HCT116 (cell line): Measurements from ENCODE around the gene BIRC6. TPM values are rescaled to one million over a fixed set of nuclear protein-coding genes. Genes with fewer than 3 reads are reported as not detected.

Source experiments
- ATAC-seq: fragments of 200-7000 bp; cut with Tn5 transposase; 2 replicates; pipeline ENCODE4 v1.9.1; 2020; ENCODE audit warnings: mild to moderate bottlenecking, moderate library complexity
- BruUV-seq: library from RNA; stranded (reverse); fragments of 400-500 nt; replicated peaks from 2 replicates; lab custom pipeline; 2021; lab: Mats Ljungman, UMichigan
- CTCF ChIA-PET: fragments of 300-600 bp; sonication (Branson Sonifier 250); formaldehyde crosslinking; loops from one replicate; lab custom pipeline; 2021; ENCODE audit warnings: antibody characterized with exemption; lab: Charles Lee
- POLR2A ChIA-PET: fragments of 300-600, 350-600 bp; sonication (Branson Sonifier 250); formaldehyde crosslinking; loops from one replicate; lab custom pipeline; 2021; ENCODE audit warnings: antibody characterized with exemption; lab: Charles Lee
- RAD21 ChIA-PET, 2 experiments: fragments of 300-600 bp; sonication (Branson Sonifier 250); formaldehyde crosslinking; loops; one replicate each; lab custom pipeline; 2023; ENCODE audit warnings: low total read pairs in 2 of 2; ENCODE audit not compliant: uncharacterized antibody in 2 of 2, unreplicated experiment in 2 of 2, low non-redundant PET in 1 of 2; lab: Charles Lee
- DNase-seq: peaks from one replicate; pipeline ENCODE4 v3.0.0-alpha.2; 2010; ENCODE audit warnings: low read depth, low spot score
- H2AFZ ChIP-seq: fragments of 200-600 bp; shearing (Covaris generic), sonication (generic); 2 replicates; pipeline ENCODE4 v1.6.1; 2017; ENCODE audit warnings: low read depth, mixed run types, mixed read lengths, antibody characterized with exemption, low read length; ENCODE audit not compliant: poor library complexity, severe bottlenecking
- H3K27ac ChIP-seq: 2 replicates; pipeline ENCODE4 v1.5.1; 2012; ENCODE audit warnings: low read depth, low read length
- H3K27me3 ChIP-seq: fragments of 200-600 bp; sonication (generic); 2 replicates; pipeline ENCODE4 v1.6.1; 2016; ENCODE audit warnings: mixed run types, low read length, mixed read lengths; ENCODE audit not compliant: insufficient read depth
- H3K36me3 ChIP-seq, 2 experiments: fragments of 200-500 bp in 1 of 2; fragments of 200-600 bp in 1 of 2; sonication (Bioruptor generic) in 1 of 2; sonication (generic) in 1 of 2; 2 replicates each; pipeline versions ENCODE4 v1.5.1 to v1.6.1; 2014 to 2016; ENCODE audit warnings: low read length in 2 of 2, inconsistent platforms in 1 of 2, mixed read lengths in 1 of 2, mixed run types in 1 of 2; ENCODE audit not compliant: insufficient read depth in 2 of 2, control insufficient read depth in 1 of 2
- H3K4me1 ChIP-seq, 2 experiments: fragments of 200-600 bp in 1 of 2; sonication (generic) in 1 of 2; 2 replicates each; pipeline versions ENCODE4 v1.5.1 to v1.6.1; 2012 to 2017; ENCODE audit warnings: low read length in 2 of 2, inconsistent platforms in 1 of 2, mild to moderate bottlenecking in 1 of 2, mixed read lengths in 1 of 2, mixed run types in 1 of 2, moderate library complexity in 1 of 2; ENCODE audit not compliant: insufficient read depth in 2 of 2, control insufficient read depth in 1 of 2
- H3K4me2 ChIP-seq: fragments of 200-600 bp; sonication (generic); 2 replicates; pipeline ENCODE4 v1.6.1; 2017; ENCODE audit warnings: mixed run types, low read length, mixed read lengths
- H3K4me3 ChIP-seq, 2 experiments: fragments of 200-600 bp in 1 of 2; sonication (generic) in 1 of 2; replicated peaks in 1 of 2; 2 replicates each; pipeline ENCODE4 v1.5.1; 2011 to 2016; ENCODE audit warnings: low read length in 2 of 2, control low read depth in 1 of 2, low read depth in 1 of 2, mild to moderate bottlenecking in 1 of 2, mixed read lengths in 1 of 2, mixed run types in 1 of 2
- H3K79me2 ChIP-seq: fragments of 200-600 bp; sonication (generic); 2 replicates; pipeline ENCODE4 v1.6.1; 2017; ENCODE audit warnings: mild to moderate bottlenecking, mixed run types, low read length, moderate library complexity, mixed read lengths; ENCODE audit not compliant: insufficient read depth
- H3K9ac ChIP-seq: fragments of 200-600 bp; sonication (generic); 2 replicates; pipeline ENCODE4 v1.6.1; 2016; ENCODE audit warnings: low read length, mixed read lengths
- H3K9me2 ChIP-seq: fragments of 200-600 bp; sonication (generic), shearing (Covaris generic); 2 replicates; pipeline ENCODE4 v1.6.1; 2017; ENCODE audit warnings: mixed run types, mild to moderate bottlenecking, moderate library complexity; ENCODE audit not compliant: insufficient read depth
- H3K9me3 ChIP-seq, 2 experiments: fragments of 200-500 bp in 1 of 2; fragments of 200-600 bp in 1 of 2; sonication (Bioruptor generic) in 1 of 2; sonication (generic) in 1 of 2; 2 replicates each; pipeline ENCODE4 v1.6.1; 2014 to 2017; ENCODE audit warnings: low read length in 2 of 2, mixed read lengths in 2 of 2, inconsistent platforms in 1 of 2, low read depth in 1 of 2, mild to moderate bottlenecking in 1 of 2, mixed run types in 1 of 2, moderate library complexity in 1 of 2; ENCODE audit not compliant: control insufficient read depth in 1 of 2, insufficient read depth in 1 of 2
- H4K20me1 ChIP-seq: fragments of 200-600 bp; sonication (generic), shearing (Covaris generic); 2 replicates; pipeline ENCODE4 v1.6.1; 2017; ENCODE audit warnings: mixed run types, mild to moderate bottlenecking, moderate library complexity; ENCODE audit not compliant: insufficient read depth
- CBX3 ChIP-seq: IDR thresholded peaks from 2 replicates; pipeline ENCODE4 v1.6.1; 2012; ENCODE audit warnings: low read depth
- EGR1 ChIP-seq: IDR thresholded peaks from 2 replicates; pipeline ENCODE4 v1.6.1; 2012; ENCODE audit warnings: low read depth
- EZH2phosphoT487 ChIP-seq: fragments of 200-600 bp; IDR thresholded peaks from 2 replicates; pipeline ENCODE4 v1.6.1; 2018; ENCODE audit warnings: antibody characterized with exemption, borderline replicate concordance
- JUND ChIP-seq: IDR thresholded peaks from 2 replicates; pipeline ENCODE4 v1.6.1; 2012
- POLR2AphosphoS5 ChIP-seq: IDR thresholded peaks from 2 replicates; pipeline ENCODE4 v1.6.1; 2011; ENCODE audit warnings: mild to moderate bottlenecking, low read depth, low read length, moderate library complexity
- SIN3A ChIP-seq: IDR thresholded peaks from 2 replicates; pipeline ENCODE4 v1.6.1; 2012; ENCODE audit warnings: low read depth
- SP1 ChIP-seq: IDR thresholded peaks from 2 replicates; pipeline ENCODE4 v1.6.1; 2012; ENCODE audit warnings: low read depth
- TCF7L2 ChIP-seq: IDR thresholded peaks from 2 replicates; pipeline ENCODE4 v1.7.0; 2011; ENCODE audit warnings: borderline replicate concordance, inconsistent platforms; ENCODE audit not compliant: insufficient read depth, insufficient read length; ENCODE audit errors: extremely low read depth
- intact Hi-C: fragments of 100-400 bp; cut with micrococcal nuclease; formaldehyde crosslinking; loops from 2 replicates; pipeline ENCODE4 v1.10.0; 2022
- total RNA-seq: library from RNA; stranded (reverse); gene quantifications from one replicate; pipeline ENCODE4 v1.2.1, GENCODE V29; 2021; ENCODE audit not compliant: unreplicated experiment
- TF ChIP-seq, protein P1 (sequence below): IDR thresholded peaks from 2 replicates; pipeline ENCODE4 v1.6.1; 2011; ENCODE audit warnings: mild to moderate bottlenecking, low read length, moderate library complexity; ENCODE audit not compliant: insufficient replicate concordance; ENCODE audit errors: extremely low read depth
- TF ChIP-seq, protein P2 (sequence below): IDR thresholded peaks from 2 replicates; pipeline ENCODE4 v1.6.1; 2012

Gene BIRC6
- total RNA-seq, 1 experiment from 2014 or later = 60.7 TPM

DNA sequence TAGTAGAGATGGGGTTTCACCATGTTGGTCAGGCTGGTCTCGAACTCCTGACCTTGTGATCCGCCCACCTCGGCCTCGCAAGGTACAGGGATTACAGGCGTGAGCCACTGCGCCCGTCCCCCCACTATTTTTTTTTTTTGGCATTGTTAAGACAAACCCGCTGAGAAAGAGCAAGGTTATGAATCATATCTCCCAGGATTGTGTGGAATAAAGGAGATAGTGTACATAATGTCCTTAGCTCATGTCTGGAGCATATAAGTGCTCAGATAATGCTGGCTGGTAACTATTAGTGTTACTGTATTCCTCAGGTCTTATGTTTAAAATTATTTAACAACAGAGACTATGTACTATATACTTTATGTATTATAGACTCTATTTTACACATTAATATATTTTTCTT lies 307.0 kb downstream of the BIRC6 start:
- ChIA-PET RAD21 (no interaction called here), POLR2A (no interaction called here), CTCF (no interaction called here)
- no TSS peak for BruUV-seq
- H3K27ac ChIP-seq = no peak overlapping the region
- ATAC-seq = no peak
- H3K9ac ChIP-seq = no peak overlapping the region
- TF ChIP-seq SIN3A (no peak), POLR2AphosphoS5 (no peak), EZH2phosphoT487 (no peak), CBX3 (no peak), JUND (no peak), EGR1 (no peak)
- TF ChIP-seq, protein P1, sequence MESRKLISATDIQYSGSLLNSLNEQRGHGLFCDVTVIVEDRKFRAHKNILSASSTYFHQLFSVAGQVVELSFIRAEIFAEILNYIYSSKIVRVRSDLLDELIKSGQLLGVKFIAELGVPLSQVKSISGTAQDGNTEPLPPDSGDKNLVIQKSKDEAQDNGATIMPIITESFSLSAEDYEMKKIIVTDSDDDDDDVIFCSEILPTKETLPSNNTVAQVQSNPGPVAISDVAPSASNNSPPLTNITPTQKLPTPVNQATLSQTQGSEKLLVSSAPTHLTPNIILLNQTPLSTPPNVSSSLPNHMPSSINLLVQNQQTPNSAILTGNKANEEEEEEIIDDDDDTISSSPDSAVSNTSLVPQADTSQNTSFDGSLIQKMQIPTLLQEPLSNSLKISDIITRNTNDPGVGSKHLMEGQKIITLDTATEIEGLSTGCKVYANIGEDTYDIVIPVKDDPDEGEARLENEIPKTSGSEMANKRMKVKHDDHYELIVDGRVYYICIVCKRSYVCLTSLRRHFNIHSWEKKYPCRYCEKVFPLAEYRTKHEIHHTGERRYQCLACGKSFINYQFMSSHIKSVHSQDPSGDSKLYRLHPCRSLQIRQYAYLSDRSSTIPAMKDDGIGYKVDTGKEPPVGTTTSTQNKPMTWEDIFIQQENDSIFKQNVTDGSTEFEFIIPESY = no peak
- no peak overlapping the region for H3K4me3 ChIP-seq
- no peaks in the 10 kb centered on the region for H3K36me3 ChIP-seq
- H3K27me3 ChIP-seq = no peaks in the 10 kb centered on the region
- intact Hi-C loops = no loop called here
- no peak for DNase-seq
- H3K9me3 ChIP-seq = no peaks in the 10 kb centered on the region
- no peaks in the 10 kb centered on the region for H3K79me2 ChIP-seq
- no peak overlapping the region for H2AFZ ChIP-seq
- no peaks in the 10 kb centered on the region for H3K9me2 ChIP-seq
- no peaks in the 10 kb centered on the region for H4K20me1 ChIP-seq
- no peaks in the 10 kb centered on the region for H3K4me1 ChIP-seq
- H3K4me2 ChIP-seq = no peak overlapping the region

DNA sequence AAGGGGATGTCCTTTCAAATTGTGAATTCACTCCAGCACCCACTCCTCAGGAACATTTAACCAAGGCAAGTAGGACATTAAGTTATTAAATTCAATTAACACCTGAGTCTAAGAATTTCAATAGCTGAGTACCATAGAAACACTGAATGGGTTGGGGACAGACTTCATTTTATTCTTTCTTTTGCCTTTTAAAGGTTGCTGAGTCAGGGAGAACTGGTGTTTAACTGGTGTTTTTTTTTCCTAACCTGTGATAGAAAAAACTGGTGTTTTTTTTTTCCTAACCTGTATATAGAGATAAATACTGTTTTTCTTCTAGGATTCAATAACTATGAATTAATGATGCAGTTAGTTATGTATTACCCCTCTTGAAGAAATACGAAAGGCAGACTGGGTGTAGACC lies 309.9 kb downstream of the BIRC6 start:
- CTCF ChIA-PET = no interaction called here

More for the DNA sequence above, 309.9 kb downstream of the BIRC6 start:
- RAD21 ChIA-PET = no interaction called here
- no peaks in the 10 kb centered on the region for H4K20me1 ChIP-seq
- no peaks in the 10 kb centered on the region for H3K9me2 ChIP-seq
- H3K9me3 ChIP-seq = no peaks in the 10 kb centered on the region
- H3K9ac ChIP-seq = no peak overlapping the region
- no peaks in the 10 kb centered on the region for H3K79me2 ChIP-seq
- H3K27me3 ChIP-seq = no peaks in the 10 kb centered on the region
- no peak overlapping the region for H3K4me3 ChIP-seq
- no peak overlapping the region for H3K4me2 ChIP-seq
- ATAC-seq = no peak
- intact Hi-C loops = no loop called here
- TF ChIP-seq, protein P2, sequence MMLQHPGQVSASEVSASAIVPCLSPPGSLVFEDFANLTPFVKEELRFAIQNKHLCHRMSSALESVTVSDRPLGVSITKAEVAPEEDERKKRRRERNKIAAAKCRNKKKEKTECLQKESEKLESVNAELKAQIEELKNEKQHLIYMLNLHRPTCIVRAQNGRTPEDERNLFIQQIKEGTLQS = no peak
- TF ChIP-seq SP1 (no peak), TCF7L2 (no peak)
- no peak overlapping the region for H2AFZ ChIP-seq
- no peaks in the 10 kb centered on the region for H3K4me1 ChIP-seq
- H3K27ac ChIP-seq = no peak overlapping the region
- no TSS peak for BruUV-seq
- no peaks in the 10 kb centered on the region for H3K36me3 ChIP-seq
- DNase-seq = no peak
- POLR2A ChIA-PET = no interaction called here
